Neural progenitor cell (in vitro differentiated cells): ENCODE data around the gene SNAP25.

Source experiments
- EZH2phosphoT487 ChIP-seq: fragments of 200-600 bp; sonication (generic); IDR thresholded peaks from 2 replicates; pipeline ENCODE4 v1.6.1; 2017; ENCODE audit warnings: antibody characterized with exemption
- TF ChIP-seq, protein P1 (sequence below): fragments of 200-600 bp; sonication (generic); IDR thresholded peaks from 2 replicates; pipeline ENCODE4 v1.5.1; 2017; ENCODE audit warnings: antibody characterized with exemption, mild to moderate bottlenecking

DNA sequence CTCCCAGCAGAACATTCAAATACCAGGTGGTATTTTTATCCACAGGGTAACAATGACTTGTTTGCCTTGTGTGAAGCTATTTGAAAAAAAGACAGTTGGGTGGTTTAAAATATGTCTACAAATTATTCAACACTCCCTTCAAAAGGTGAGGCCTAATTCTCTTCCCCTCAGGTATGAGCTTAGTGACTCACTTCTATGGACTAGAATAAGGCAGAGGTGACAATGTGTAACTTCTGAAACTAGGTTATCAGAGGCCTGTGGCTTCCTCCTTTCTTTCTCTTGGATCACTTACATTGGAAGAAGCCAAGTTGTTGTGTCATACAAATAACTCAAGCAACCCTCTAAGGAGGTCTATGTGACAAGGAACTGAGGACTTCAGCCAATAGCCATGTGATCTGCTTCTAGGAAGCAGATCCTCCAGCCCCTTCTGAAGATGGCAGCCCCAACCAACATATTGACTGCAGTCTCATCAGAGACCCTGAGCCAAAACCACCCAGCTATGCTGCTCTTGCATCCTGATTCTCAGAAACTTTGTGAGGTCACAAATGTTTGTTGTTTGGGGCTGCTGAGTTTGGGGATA is 102.6 kb downstream of the SNAP25 start:
- TF ChIP-seq, protein P1, sequence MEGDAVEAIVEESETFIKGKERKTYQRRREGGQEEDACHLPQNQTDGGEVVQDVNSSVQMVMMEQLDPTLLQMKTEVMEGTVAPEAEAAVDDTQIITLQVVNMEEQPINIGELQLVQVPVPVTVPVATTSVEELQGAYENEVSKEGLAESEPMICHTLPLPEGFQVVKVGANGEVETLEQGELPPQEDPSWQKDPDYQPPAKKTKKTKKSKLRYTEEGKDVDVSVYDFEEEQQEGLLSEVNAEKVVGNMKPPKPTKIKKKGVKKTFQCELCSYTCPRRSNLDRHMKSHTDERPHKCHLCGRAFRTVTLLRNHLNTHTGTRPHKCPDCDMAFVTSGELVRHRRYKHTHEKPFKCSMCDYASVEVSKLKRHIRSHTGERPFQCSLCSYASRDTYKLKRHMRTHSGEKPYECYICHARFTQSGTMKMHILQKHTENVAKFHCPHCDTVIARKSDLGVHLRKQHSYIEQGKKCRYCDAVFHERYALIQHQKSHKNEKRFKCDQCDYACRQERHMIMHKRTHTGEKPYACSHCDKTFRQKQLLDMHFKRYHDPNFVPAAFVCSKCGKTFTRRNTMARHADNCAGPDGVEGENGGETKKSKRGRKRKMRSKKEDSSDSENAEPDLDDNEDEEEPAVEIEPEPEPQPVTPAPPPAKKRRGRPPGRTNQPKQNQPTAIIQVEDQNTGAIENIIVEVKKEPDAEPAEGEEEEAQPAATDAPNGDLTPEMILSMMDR, result no peak
- TF ChIP-seq EZH2phosphoT487, result no peak
